HuH-7.5 (cell line): ENCODE data around the gene TRIM33.

Experiments used
- DNase-seq: peaks from one replicate; pipeline ENCODE4 v3.0.0; 2011; ENCODE audit warnings: low spot score

The TRIM33 gene

DNA sequence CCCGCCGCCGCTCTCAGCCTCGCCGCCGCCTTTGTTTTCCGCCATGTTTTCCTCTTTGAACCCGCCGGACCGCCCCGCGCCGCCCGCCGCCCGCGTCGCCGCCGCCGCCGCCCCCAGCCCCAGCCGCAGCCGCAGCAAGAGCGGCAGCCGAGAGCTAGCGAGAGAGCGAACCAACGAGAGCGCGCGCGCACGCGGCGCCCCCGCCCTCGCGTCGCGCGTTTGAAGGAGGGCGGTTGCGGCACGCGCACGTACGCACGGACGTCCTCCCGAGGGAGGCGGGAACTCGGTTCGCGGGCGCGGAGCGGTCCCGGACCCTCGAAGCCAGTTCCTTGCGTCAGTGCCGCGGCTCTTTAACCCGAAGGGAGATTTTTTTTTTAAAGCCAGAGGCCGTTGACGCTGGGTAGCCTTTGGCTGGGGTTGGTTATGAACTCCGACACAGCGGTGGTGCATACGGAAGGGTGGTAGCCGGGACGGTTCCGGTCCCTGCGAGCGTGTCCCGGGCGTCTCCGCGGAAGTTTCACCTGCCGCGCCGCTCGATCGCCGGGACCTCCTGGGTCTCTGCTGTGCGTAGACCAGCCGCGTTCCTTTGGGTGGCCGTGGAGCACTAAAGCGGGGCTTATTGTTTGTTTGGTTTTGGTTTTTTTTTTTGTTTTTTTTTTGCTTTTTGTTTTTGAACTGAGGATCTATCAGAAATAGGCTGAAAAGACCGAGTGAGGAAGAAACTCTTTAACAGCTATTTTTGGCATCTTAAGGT is at the start of gene TRIM33:
Gene TRIM33, minus strand, starts transcription at position 172 of the 754 bp plus-strand sequence. Its CDS starts 127 bp downstream, at position 45.
- peak; percentile 95 for DNase-seq

DNA sequence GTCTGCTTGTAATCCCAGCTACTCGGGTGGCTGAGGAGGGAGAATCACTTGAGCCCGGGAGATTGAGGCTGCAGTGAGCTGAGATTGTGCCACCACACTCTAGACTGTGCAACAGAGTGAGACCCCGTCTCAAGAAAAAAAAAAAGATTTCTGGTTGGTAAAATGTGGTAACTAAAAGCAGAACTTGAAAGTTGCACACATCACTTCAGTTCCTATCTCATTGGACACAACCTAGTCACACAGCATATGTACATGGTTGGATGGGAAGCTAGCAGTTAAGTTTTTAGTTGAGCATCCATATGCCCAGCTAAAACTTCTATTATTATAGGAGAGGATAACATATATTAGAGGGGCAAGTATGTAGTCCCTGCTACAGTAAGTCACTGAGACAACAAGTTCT is 48.4 kb upstream of the TRIM33 start:
- DNase-seq, result no peak

DNA sequence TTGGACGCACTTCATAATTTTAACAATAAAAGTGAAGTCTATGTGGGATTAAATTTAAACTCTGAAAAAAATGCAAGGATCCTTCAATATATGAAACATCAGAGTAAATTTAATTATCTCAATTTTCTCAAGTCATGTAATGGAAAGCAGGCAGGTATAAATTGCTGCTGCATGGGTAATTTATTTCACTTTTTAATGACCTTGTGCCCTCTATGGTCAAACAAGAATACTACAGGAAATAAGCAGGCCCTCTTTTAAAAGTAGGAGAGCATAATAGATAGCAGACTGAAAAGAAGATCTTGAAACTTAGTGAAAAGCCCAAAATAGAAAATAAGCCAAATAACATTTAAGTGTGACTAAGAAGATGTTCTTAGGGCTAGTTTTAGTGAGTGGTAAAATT is 47.5 kb upstream of the TRIM33 start:
- peak; percentile 29 for DNase-seq

DNA sequence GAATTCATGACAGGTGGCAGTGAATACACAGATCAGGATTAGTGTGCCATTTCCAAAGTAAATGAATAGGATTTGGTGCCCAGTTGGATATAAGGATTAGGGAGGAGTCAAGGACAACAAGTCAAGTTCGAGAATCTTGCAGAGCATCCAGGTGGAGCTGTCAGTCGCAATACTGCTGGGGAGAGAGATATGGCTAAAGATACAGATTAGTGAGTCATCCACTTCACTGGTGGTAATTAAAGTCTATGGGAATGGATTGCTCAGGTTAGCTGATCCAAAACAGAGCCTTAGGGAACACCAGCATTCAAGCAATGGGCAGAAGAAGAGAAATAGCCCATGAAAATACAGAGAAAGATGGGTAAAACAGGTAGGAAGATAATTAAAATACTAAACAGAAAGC is 43.6 kb upstream of the TRIM33 start:
- DNase-seq, result no peak

DNA sequence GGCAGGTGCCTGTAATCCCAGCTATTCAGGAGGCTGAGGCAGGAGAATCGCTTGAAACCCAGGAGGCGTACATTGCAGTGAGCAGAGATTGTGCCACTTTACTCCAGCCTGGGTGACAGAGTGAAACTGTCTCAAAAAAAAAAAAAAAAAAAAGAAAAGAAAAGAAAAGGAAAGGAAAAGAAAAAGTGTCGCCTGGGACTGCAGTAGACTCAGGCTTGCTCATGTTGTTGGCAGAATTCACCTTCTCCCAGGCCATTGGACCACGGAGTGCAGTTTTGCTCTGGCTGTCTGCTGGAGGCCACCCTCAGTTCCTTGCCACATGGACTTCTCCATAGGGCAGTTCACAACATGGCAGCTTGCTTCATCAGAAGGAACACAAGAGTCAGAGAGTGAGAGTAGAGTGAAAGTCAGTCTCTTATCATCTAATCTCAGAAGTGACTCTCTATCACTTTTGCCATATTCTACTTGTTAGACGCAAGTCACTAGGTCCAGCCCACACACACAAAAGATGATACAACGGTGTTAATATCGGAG is 41.2 kb upstream of the TRIM33 start:
- DNase-seq, result no peak

DNA sequence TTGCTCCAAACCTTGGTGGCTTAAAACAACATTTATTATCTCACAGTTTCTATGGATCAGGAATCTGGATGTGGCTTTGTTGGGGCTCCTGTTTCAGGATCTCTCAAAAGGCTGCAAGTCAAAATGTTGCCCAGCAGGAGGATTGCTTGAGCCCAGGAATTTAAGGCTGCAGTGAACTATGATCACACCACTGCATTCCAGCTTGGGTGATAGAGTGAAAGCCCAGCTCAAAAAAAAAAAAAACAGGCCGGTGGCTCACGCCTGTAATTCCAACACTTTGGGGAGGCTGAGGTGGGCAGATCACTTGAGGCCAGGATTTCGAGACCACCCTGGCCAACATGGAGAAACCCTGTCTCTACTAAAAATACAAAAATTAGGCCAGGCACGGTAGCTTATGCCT is 40.4 kb upstream of the TRIM33 start:
- no peak for DNase-seq

DNA sequence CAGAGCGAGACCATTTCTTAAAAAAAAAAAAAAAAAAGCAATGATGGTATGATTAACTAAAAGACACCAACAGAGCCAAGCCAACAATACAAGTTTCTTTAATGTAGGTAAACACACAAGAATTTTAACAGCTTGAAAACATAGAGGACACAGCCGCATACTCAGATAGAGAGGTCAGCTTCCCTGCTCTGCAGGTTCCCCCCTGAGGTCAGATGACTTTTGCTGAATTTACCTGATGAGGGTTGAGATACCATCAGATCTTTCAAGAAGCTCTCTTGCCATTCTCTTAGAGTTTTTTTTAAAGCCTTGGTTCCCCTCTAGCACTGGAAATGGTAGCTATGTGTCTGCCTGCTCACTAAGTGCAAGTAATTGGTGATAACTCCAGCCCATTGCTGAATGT is 39.3 kb upstream of the TRIM33 start:
- DNase-seq, result no peak

DNA sequence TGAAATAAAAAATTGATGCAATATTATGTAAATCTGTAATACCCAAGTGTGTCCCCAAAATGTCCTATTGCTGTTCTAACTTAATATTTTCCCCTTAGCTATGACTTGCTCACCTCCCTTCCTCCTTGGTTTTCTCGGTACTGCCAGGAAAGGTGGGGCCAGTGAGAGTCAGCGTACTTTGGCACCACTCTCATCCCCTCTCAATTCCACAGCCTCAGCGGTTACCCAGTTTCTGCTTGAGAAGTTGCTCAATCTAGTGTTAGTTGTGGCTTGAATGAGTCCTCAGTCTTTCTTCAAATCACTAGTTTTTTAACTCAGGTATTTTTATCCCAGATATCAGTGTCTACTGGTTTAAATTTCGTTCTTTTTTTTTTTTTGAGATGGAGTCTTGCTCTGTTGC is 38.1 kb upstream of the TRIM33 start:
- DNase-seq, result no peak

DNA sequence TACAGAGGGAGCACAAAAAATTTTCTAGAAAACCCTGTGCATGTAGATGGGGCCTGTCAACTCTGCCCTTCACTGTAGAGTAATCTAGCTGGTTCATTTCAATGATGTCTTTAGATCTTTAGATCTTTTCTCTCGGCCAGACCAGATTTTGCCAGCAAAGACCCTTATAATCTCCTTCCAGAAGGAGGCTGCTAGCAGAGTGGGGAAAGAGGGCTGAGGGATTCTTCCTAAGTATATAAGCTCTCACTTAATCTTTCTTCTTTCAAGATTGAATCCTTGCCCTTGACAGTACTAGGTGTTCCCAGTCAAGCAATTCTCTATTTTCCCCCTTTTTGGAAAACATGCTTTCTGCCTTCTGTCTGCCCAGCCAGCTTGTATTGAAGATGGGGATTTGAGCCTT is 36.1 kb upstream of the TRIM33 start:
- no peak for DNase-seq

DNA sequence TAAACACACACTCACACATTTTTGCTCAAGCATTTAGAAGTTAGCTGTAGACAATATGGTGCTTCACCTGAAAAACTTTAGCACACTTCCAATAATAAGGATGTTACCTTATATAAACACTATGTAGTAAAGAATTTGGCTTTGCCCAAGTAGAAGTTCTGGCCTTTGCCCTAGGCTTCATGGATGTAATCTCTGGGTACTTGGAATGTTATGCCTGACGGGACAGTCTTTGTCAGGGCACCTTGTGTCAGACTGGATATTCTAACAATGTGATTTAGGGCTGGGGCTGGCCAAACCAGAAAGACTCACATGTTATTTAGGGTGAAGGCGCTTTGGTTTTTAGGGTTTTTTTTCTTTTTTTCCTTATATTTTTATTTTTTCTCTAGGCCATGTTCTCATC is 34.8 kb upstream of the TRIM33 start:
- DNase-seq, result no peak

DNA sequence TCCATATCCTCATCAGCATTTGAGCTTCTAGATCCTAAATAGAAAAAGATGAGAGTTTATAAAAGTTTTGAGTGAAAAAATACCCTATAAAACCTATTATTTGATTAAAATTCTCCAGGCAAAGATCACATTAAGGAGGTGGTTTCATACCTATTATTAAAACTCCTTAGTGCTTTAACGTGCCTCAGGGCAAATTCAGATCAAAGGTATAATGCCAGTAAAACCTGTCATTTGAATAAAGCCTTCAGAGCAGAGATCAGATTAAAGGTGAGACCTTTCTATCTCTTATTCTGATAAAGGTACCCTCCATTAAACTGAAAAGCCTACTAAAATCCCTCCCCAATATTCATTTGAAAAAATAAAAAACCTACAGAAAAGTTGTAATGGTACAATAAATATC is 34.3 kb upstream of the TRIM33 start:
- no peak for DNase-seq

DNA sequence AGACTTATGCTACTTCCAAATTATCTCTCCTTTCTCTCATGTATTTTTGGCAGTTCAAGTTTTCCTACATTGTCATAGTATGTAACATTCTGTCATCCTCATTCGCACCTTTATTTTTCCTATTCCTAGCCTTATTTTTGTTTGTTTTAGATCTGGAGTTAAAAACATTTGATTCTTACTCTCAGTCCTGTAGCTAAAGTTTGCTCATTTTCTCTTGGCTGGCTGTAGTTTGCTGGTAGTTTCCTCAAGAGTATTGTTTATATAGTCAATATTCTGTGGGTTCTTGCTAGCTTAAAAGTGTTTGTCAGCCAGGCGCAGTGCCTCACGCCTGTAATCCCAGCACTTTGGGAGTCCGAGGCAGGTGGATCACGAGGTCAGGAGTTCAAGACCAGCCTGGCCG is 29.8 kb upstream of the TRIM33 start:
- no peak for DNase-seq

DNA sequence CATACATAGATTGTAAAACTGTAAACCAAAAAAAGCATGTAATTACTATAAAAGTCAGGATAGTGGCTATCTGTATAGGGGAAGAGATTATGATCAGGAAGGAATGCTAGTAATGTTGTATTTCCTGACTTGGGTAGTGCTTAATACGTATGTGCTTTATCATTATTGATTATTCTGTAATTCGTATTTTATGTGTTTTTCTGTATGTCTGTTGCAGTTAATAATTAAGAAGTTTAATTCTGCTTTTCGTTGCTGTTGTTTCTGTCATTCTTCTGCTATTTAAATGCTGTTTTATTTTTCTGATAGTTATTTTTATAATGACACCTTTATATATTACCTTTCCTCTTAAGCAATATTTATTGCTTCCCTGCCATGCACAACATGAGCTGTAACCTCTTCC is 29.3 kb upstream of the TRIM33 start:
- DNase-seq, result no peak

DNA sequence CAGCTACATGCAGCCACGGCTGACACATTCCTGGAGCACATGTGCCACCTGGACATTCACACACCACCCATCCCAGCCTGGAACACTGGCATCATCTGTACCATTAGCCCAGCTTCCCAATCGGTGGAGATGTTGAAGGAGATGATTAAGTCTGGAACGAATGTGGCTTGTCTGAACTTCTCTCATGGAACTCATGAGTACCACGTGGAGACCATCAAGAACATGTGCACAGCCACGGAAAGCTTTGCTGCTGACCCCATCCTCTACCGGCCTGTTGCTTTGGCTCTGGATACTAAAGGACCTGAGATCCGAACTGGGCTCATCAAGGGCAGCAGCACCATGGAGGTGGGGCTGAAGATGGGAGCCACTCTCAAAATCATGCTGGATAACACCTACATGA is 25.0 kb upstream of the TRIM33 start:
- DNase-seq, result no peak

DNA sequence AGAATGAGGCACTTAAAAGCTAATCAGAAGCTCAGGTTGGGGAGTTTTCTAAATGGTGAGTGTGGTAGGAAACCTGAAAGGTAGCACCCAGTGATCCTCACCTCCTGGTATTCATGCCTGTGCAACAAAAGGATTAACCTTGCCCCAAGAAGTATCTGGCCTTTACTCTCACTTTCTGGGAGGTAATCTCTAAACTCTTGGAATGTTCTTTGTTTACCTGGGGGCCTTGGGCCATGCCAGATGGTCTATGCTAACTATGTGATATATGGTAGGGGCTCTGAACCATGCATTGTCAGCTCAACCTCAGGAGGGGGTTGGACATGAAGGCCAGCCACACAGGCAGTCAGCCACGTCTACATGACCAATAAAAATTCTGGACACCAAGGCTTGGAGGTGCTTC is 24.4 kb upstream of the TRIM33 start:
- DNase-seq, result no peak

DNA sequence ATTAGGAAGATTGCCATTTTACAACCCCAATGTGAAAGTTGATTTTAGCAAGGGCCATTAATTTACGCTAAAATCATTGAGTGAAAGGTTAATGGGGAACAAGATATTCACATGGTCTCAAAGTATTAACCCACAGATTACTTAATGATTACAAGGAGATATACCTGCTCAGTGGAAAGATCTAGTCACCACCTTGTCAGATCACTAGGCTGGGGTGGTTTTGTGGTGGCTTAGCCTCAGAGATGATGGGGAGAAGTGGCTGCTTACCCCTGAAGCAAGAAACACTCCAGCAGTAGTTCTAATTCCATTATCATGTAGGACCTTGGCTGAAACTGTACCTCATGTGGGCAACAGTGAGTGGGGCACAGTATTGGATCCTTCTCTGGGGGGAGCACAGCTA is 20.1 kb upstream of the TRIM33 start:
- DNase-seq, result no peak

DNA sequence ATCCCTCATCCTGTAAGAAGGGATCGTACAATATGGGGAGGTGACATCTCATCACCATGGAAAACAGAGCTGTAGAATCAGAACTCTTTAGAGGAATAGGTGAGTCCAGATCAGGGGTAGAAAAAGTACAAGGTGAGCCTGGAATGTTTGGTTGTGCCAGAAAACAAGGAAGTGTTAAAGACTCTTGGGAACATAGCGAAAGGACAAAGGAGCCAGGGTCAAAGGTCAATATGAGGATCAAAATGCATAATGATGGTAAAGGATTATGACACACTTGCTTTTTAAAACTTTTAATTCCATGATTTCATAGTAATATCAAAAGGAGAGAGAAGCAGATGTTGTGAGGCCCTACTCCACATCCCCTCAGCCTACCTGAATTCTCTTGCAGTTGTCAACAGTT is 19.2 kb upstream of the TRIM33 start:
- DNase-seq, result no peak

DNA sequence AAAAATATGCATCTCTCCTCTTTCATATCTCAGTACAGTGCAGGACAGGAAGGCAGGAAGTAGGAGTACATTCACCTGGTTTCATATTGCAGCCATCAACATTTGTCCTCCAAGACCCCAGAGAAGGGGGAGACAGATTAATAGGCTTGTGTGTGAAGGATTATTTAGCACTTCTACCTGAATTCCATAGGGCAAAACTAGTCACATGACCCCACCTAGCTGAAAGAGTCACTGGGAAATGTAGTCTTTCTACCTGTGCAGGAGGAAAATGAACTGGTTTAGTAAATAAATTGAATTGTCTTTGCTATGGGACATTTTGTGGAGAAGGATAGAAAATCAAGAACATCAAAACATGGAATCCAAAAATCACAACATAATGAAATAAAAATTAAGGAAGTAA is 13.9 kb upstream of the TRIM33 start:
- DNase-seq, result no peak

DNA sequence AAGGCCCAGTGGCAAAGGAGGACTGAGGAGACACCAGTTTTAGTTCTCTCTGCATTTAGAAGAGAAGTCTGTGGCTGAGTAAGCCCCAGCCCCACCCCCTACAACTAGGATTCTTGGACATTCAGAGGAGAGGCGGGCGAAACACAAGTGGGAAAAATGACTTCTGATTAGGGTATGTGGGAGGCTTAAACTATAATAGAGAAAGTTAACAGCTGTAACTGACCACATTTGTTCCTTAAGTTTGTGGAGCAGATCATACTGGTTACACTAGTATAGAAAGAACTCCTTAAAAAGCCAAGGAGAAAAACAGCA is 11.2 kb upstream of the TRIM33 start:
- no peak for DNase-seq

DNA sequence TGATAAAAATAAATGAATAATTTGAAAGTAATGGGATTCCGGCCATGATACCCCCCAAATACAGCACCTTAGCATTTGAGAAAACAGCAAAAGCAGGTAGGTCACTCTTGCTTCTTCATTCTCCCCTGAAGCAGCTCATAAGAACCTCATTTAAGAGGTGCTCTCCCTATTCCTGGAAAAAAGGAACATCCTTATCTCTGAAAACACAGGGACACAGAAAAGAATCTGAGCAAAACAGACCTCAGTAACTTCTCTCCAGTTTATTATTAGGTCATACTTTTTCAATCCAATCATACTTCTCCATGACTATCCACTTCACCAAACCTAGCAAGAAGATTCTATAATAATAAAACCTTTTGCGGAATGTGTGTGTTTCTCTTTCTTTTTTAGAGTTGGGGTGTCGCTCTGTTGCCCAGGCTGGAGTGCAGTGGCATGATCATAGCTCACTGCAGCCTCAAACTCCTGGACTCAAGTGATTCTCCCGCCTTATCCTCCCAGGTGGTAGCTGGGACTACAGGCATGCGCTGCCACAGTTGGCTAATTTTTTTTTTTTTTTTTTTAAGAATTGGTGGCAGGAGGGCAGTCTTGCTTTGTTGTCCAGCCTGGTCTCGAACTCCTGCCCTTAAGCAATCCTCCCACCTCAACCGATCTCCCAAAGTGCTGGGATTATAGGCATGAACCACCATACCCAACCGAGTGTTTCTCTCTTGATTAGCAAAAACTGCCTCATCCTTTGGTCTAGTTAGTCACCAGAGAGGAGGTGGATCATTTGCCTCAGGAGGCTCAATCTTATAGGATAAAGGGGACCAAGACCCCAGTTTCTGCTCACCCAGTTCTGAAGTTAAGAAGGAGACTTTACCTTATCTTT is 10.6 kb upstream of the TRIM33 start:
- DNase-seq, result no peak

DNA sequence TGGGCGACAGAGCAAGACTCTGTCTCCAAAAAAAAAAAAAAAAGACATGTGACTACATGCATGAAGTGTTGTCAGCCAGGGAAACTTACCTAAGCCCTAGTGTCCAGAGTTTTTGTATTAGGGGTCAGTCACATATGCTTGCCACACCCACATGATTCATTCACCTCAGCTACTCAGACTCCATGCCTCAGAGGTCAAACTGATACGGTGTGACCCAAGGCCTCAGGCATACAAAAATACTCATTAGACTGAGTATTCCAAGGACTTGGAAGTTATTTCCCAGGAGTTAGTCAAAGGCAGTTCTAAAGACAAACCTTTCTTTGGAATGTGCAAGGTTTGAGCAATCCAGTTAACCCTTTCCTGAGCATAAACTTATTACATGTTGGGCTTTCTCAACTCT is 6.3 kb upstream of the TRIM33 start:
- no peak for DNase-seq

DNA sequence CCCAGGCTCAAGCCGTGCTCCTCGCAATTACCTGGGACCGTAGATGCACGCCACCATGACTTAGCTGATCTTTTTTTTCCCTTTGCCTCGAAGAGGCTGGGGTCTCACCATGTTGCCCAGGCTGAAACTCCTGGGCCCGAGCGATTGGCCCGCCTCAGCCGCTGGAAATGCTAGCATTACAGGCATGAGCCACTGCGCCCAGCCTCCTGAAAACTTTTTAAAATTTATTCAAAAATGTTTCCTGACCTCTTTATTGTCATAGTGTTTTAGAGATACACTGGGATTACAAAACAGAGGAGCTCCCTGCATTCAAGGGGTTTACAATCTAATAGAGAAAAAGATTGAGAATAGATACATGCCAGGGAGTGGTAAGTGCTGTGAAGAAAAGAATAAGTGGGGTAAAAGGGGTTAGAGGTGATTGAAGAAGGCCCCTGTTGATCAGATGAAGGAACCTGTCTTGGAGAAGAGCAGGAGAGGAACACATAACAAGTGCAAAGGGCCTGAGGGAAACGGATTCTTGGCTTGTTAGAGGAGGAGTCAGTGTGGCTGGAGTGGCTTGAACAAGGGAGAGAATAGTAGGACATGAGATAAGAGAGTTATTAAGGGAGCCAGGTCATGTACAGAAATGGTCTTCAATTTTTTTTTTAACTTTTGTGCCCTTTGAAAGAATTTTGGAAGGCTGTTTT is 1.7 kb upstream of the TRIM33 start:
- DNase-seq, result no peak
